GM21576 (cell line): ENCODE measurements around the gene RTKN.
A peak's percentile ranks its signal among the peaks of the same experiment; 100 is the strongest.

Experiments
- ATAC-seq: cut with Tn5 transposase; IDR thresholded peaks from one replicate; pipeline ENCODE4 v1.9.1; 2021; ENCODE audit warnings: mild to moderate bottlenecking, moderate library complexity; ENCODE audit not compliant: unreplicated experiment

RTKN gene

GRCh38 chr2:74385396-74385795, 56.3 kb downstream of the RTKN start:
- ATAC-seq = no peak

- no peak for ATAC-seq
Observed at GRCh38 chr2:74384051-74384450, 57.7 kb downstream of the RTKN start.

GRCh38 chr2:74383254-74383653, 58.5 kb downstream of the RTKN start:
- no peak for ATAC-seq

- no peak for ATAC-seq
Observed at GRCh38 chr2:74381751-74382150, 60.0 kb downstream of the RTKN start.

GRCh38 chr2:74379851-74380789, 61.6 kb downstream of the RTKN start, which contains the start of gene DCTN1:
DCTN1 (minus strand) TSS chr2:74380311; CDS start chr2:74380037, 274 bp downstream.
- ATAC-seq = peak; percentile 52

- ATAC-seq = no peak
Observed at GRCh38 chr2:74378007-74378406, 63.7 kb downstream of the RTKN start.

- no peak for ATAC-seq
Observed at GRCh38 chr2:74375838-74376237, 65.9 kb downstream of the RTKN start.
